Panc1 (cell line): ENCODE results near the gene NTRK3.

ENCODE experiments used
- CTCF ChIP-seq: fragments of 450-650 bp; IDR thresholded peaks from 2 replicates; pipeline ENCODE4 v1.5.1; 2017; ENCODE audit warnings: mild to moderate bottlenecking
- POLR2AphosphoS5 ChIP-seq: IDR thresholded peaks from 2 replicates; pipeline ENCODE4 v1.6.1; 2012; ENCODE audit warnings: mild to moderate bottlenecking, low read depth, low read length, moderate library complexity
- REST ChIP-seq, 2 experiments: IDR thresholded peaks; 2 replicates each; pipeline ENCODE4 v1.6.1; 2011 to 2012; ENCODE audit warnings: low read depth in 2 of 2, control low read depth in 1 of 2, low read length in 1 of 2, mild to moderate bottlenecking in 1 of 2, moderate library complexity in 1 of 2; ENCODE audit not compliant: insufficient read depth in 1 of 2
- SIN3A ChIP-seq: IDR thresholded peaks from 2 replicates; pipeline ENCODE4 v1.6.1; 2012; ENCODE audit warnings: low read depth, mild to moderate bottlenecking, low read length, moderate library complexity, borderline replicate concordance; ENCODE audit not compliant: insufficient read depth
- TCF7L2 ChIP-seq: IDR thresholded peaks from 2 replicates; pipeline ENCODE4 v1.6.1; 2011; ENCODE audit warnings: mild to moderate bottlenecking, low read depth, low read length, inconsistent platforms

DNA sequence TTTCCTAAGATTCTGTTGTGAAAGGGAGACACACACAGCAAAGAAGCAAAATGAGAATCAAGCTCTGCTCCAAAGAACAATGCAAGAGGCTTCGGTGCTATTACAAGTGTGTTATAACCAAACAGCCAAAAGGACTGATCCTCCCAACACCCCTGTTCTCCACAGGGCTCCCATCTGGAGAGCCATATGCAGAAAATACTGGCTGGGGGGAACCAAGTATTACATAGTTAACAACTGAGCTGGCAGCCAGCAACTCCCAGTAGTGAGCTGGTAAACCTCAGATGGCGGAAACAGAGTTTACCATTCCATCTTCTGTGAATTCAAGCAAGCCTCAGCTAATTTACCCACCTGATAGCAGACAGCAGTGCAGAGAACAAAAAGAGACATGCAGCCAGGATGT, 156.4 kb downstream of the NTRK3 start:
- TF ChIP-seq CTCF (no peak), POLR2AphosphoS5 (no peak), SIN3A (no peak), TCF7L2 (no peak), REST (IDR thresholded peaks at IDR 0.05; ENCODE audit: insufficient read depth in 1 of 2, low read depth in 2 of 2, low read length in 1 of 2) (no peak)
